HEK293 (cell line): ENCODE data around the gene DPRX.

ENCODE experiments used
- CTCF ChIA-PET: fragments of 350-600 bp; formaldehyde crosslinking; extraction: SDS; loops from one replicate; lab custom pipeline; 2021; ENCODE audit warnings: antibody characterized with exemption; lab: Yijun Ruan, JAX
- POLR2A ChIA-PET: fragments of 300-600 bp; formaldehyde crosslinking; extraction: SDS; loops from one replicate; lab custom pipeline; 2020; ENCODE audit warnings: antibody characterized with exemption, inconsistent platforms; lab: Yijun Ruan, JAX
- H3K27ac ChIP-seq: fragments of 200-500 bp; sonication (Bioruptor generic); 2 replicates; pipeline ENCODE4 v1.5.1; 2014; ENCODE audit warnings: low read depth, low read length, control low read depth, inconsistent platforms; ENCODE audit errors: extremely low read depth
- H3K36me3 ChIP-seq, 2 experiments: fragments of 200-500 bp in 1 of 2; sonication (Bioruptor generic) in 1 of 2; 1 replicate in 1 of 2; 2 replicates in 1 of 2; pipeline ENCODE4 v1.5.1; 2014 to 2017; ENCODE audit warnings: inconsistent platforms in 2 of 2, low read length in 2 of 2; ENCODE audit not compliant: control insufficient read depth in 2 of 2, insufficient read depth in 1 of 2
- H3K4me1 ChIP-seq: fragments of 200-500 bp; sonication (Bioruptor generic); 2 replicates; pipeline ENCODE4 v1.5.1; 2014; ENCODE audit warnings: mild to moderate bottlenecking, low read length, inconsistent platforms; ENCODE audit not compliant: control insufficient read depth, insufficient read depth
- H3K4me3 ChIP-seq: 2 replicates; pipeline ENCODE4 v1.5.1; 2011; ENCODE audit warnings: low read depth, mild to moderate bottlenecking, control low read depth, low read length, moderate library complexity
- H3K9me3 ChIP-seq: fragments of 200-500 bp; sonication (Bioruptor generic); 2 replicates; pipeline ENCODE4 v1.5.1; 2014; ENCODE audit warnings: low read depth, low read length, inconsistent platforms; ENCODE audit not compliant: control insufficient read depth, insufficient read depth
- RBAK ChIP-seq: fragments of 450-650 bp; formaldehyde crosslinking; IDR thresholded peaks from 2 replicates; pipeline ENCODE4 v1.5.1; 2016; ENCODE audit warnings: missing biosample characterization, missing genetic modification characterization
- REST ChIP-seq: fragments of 450-650 bp; formaldehyde crosslinking; IDR thresholded peaks from 2 replicates; pipeline ENCODE4 v1.5.1; 2016; ENCODE audit warnings: missing biosample characterization, missing genetic modification characterization
- SCRT1 ChIP-seq: fragments of 450-650 bp; formaldehyde crosslinking; IDR thresholded peaks from 2 replicates; pipeline ENCODE4 v1.5.1; 2016; ENCODE audit warnings: missing biosample characterization, missing genetic modification characterization, borderline replicate concordance
- TCF7L2 ChIP-seq: IDR thresholded peaks from 2 replicates; pipeline ENCODE4 v1.6.1; 2011; ENCODE audit warnings: low read depth, mild to moderate bottlenecking, inconsistent platforms, low read length, moderate library complexity, borderline replicate concordance
- ZBTB7A ChIP-seq: fragments of 450-650 bp; formaldehyde crosslinking; IDR thresholded peaks from 2 replicates; pipeline ENCODE4 v1.5.1; 2016; ENCODE audit warnings: low read depth, missing biosample characterization, missing genetic modification characterization
- ZEB2 ChIP-seq: fragments of 450-650 bp; formaldehyde crosslinking; IDR thresholded peaks from 2 replicates; pipeline ENCODE4 v1.5.1; 2016; ENCODE audit warnings: missing biosample characterization, missing genetic modification characterization
- ZFP69B ChIP-seq: fragments of 450-650 bp; formaldehyde crosslinking; IDR thresholded peaks from 2 replicates; pipeline ENCODE4 v1.5.1; 2016; ENCODE audit warnings: missing biosample characterization, missing genetic modification characterization
- ZNF114 ChIP-seq: fragments of 450-650 bp; formaldehyde crosslinking; IDR thresholded peaks from 2 replicates; pipeline ENCODE4 v1.5.0; 2017; ENCODE audit warnings: missing biosample characterization, missing genetic modification characterization
- ZNF423 ChIP-seq: fragments of 450-650 bp; formaldehyde crosslinking; IDR thresholded peaks from 2 replicates; pipeline ENCODE4 v1.5.1; 2016; ENCODE audit warnings: missing biosample characterization, missing genetic modification characterization
- ZNF514 ChIP-seq: fragments of 450-650 bp; formaldehyde crosslinking; IDR thresholded peaks from 2 replicates; pipeline ENCODE4 v1.5.1; 2016; ENCODE audit warnings: missing biosample characterization, missing genetic modification characterization
- ZNF521 ChIP-seq: fragments of 450-650 bp; formaldehyde crosslinking; IDR thresholded peaks from 2 replicates; pipeline ENCODE4 v1.5.1; 2017; ENCODE audit warnings: missing biosample characterization, mild to moderate bottlenecking, missing genetic modification characterization
- ZNF555 ChIP-seq: fragments of 450-650 bp; formaldehyde crosslinking; conservative IDR thresholded peaks from 2 replicates; pipeline ENCODE4 v1.5.1; 2017; ENCODE audit warnings: missing biosample characterization, mild to moderate bottlenecking, missing genetic modification characterization, inconsistent platforms
- ZNF571 ChIP-seq: fragments of 450-650 bp; formaldehyde crosslinking; IDR thresholded peaks from 2 replicates; pipeline ENCODE4 v1.5.0; 2017; ENCODE audit warnings: missing biosample characterization, missing genetic modification characterization
- ZNF626 ChIP-seq: fragments of 450-650 bp; sonication (Bioruptor Pico); formaldehyde crosslinking; IDR thresholded peaks from 2 replicates; pipeline ENCODE4 v1.5.1; 2018; ENCODE audit warnings: missing biosample characterization, missing genetic modification characterization, inconsistent platforms
- ZNF76 ChIP-seq: fragments of 450-650 bp; formaldehyde crosslinking; IDR thresholded peaks from 2 replicates; pipeline ENCODE4; 2016; ENCODE audit warnings: low read depth, missing biosample characterization, missing genetic modification characterization, borderline replicate concordance
- ZNF830 ChIP-seq: fragments of 450-650 bp; IDR thresholded peaks from 2 replicates; pipeline ENCODE4 v1.5.0; 2018; ENCODE audit warnings: missing biosample characterization, missing genetic modification characterization, low read depth, mild to moderate bottlenecking, moderate library complexity
- ZNF837 ChIP-seq: fragments of 450-650 bp; formaldehyde crosslinking; IDR thresholded peaks from 2 replicates; pipeline ENCODE4 v1.5.1; 2016; ENCODE audit warnings: missing biosample characterization, missing genetic modification characterization
- TF ChIP-seq, protein P1 (sequence below): fragments of 450-650 bp; formaldehyde crosslinking; IDR thresholded peaks from 2 replicates; pipeline ENCODE4 v1.5.1; 2017; ENCODE audit warnings: missing biosample characterization, missing genetic modification characterization
- TF ChIP-seq, protein P2 (sequence below): fragments of 450-650 bp; formaldehyde crosslinking; IDR thresholded peaks from 2 replicates; pipeline ENCODE4 v1.5.1; 2016; ENCODE audit warnings: missing biosample characterization, missing genetic modification characterization
- TF ChIP-seq, protein P3 (sequence below): fragments of 450-650 bp; formaldehyde crosslinking; IDR thresholded peaks from 2 replicates; pipeline ENCODE4 v1.5.1; 2016; ENCODE audit warnings: missing biosample characterization, missing genetic modification characterization
- TF ChIP-seq, protein P4 (sequence below): fragments of 450-650 bp; formaldehyde crosslinking; IDR thresholded peaks from 2 replicates; pipeline ENCODE4 v1.5.1; 2016; ENCODE audit warnings: missing biosample characterization, missing genetic modification characterization

Gene DPRX

GRCh38 chr19:53586277-53586691 is 45.5 kb upstream of the DPRX start (continued):
- TF ChIP-seq ZNF830: no peak

GRCh38 chr19:53594811-53595509 is 36.8 kb upstream of the DPRX start:
- no peak for TF ChIP-seq ZNF114
- TF ChIP-seq, protein P1, sequence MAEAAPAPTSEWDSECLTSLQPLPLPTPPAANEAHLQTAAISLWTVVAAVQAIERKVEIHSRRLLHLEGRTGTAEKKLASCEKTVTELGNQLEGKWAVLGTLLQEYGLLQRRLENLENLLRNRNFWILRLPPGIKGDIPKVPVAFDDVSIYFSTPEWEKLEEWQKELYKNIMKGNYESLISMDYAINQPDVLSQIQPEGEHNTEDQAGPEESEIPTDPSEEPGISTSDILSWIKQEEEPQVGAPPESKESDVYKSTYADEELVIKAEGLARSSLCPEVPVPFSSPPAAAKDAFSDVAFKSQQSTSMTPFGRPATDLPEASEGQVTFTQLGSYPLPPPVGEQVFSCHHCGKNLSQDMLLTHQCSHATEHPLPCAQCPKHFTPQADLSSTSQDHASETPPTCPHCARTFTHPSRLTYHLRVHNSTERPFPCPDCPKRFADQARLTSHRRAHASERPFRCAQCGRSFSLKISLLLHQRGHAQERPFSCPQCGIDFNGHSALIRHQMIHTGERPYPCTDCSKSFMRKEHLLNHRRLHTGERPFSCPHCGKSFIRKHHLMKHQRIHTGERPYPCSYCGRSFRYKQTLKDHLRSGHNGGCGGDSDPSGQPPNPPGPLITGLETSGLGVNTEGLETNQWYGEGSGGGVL: no peak
- no peak for TF ChIP-seq ZNF521 (tag by site-specific recombination)
- TF ChIP-seq SCRT1 (tag by site-specific recombination): no peak
- no peak for TF ChIP-seq REST (tag by site-specific recombination)
- TF ChIP-seq TCF7L2: no peak
- no peak for TF ChIP-seq ZNF571 (tag by site-specific recombination)
- TF ChIP-seq ZNF837 (tag by site-specific recombination): no peak
- TF ChIP-seq, protein P2, sequence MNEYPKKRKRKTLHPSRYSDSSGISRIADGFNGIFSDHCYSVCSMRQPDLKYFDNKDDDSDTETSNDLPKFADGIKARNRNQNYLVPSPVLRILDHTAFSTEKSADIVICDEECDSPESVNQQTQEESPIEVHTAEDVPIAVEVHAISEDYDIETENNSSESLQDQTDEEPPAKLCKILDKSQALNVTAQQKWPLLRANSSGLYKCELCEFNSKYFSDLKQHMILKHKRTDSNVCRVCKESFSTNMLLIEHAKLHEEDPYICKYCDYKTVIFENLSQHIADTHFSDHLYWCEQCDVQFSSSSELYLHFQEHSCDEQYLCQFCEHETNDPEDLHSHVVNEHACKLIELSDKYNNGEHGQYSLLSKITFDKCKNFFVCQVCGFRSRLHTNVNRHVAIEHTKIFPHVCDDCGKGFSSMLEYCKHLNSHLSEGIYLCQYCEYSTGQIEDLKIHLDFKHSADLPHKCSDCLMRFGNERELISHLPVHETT (tag by site-specific recombination): no peak
- TF ChIP-seq ZNF423: no peak
- no peak for TF ChIP-seq ZBTB7A (tag by site-specific recombination)
- TF ChIP-seq RBAK (tag by site-specific recombination): no peak
- TF ChIP-seq ZFP69B: no peak
- H3K36me3 ChIP-seq: no peaks in the 10 kb centered on the region
- no peak overlapping the region for H3K27ac ChIP-seq
- CTCF ChIA-PET: interaction anchor here (0.6 kb wide), 1 partner anchor 415 kb away, joined by 3 read pairs; no protein-coding TSS in a partner anchor
- H3K4me1 ChIP-seq: no peaks in the 10 kb centered on the region
- POLR2A ChIA-PET: no interaction called here
- H3K9me3 ChIP-seq: no peaks in the 10 kb centered on the region
- no peak overlapping the region for H3K4me3 ChIP-seq

GRCh38 chr19:53595510-53595867 is 36.3 kb upstream of the DPRX start:
- Histone ChIP-seq H3K4me3 (no peak overlapping the region), H3K4me1 (no peaks in the 10 kb centered on the region), H3K9me3 (no peaks in the 10 kb centered on the region), H3K27ac (no peak overlapping the region), H3K36me3 (no peaks in the 10 kb centered on the region)
- ChIA-PET POLR2A (no interaction called here), CTCF (interaction anchor here (0.6 kb wide), 1 partner anchor 414 kb away, joined by 3 read pairs; no protein-coding TSS in a partner anchor)
- TF ChIP-seq, protein P3, sequence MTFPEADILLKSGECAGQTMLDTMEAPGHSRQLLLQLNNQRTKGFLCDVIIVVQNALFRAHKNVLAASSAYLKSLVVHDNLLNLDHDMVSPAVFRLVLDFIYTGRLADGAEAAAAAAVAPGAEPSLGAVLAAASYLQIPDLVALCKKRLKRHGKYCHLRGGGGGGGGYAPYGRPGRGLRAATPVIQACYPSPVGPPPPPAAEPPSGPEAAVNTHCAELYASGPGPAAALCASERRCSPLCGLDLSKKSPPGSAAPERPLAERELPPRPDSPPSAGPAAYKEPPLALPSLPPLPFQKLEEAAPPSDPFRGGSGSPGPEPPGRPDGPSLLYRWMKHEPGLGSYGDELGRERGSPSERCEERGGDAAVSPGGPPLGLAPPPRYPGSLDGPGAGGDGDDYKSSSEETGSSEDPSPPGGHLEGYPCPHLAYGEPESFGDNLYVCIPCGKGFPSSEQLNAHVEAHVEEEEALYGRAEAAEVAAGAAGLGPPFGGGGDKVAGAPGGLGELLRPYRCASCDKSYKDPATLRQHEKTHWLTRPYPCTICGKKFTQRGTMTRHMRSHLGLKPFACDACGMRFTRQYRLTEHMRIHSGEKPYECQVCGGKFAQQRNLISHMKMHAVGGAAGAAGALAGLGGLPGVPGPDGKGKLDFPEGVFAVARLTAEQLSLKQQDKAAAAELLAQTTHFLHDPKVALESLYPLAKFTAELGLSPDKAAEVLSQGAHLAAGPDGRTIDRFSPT (tag by site-specific recombination): no peak
- TF ChIP-seq, protein P4, sequence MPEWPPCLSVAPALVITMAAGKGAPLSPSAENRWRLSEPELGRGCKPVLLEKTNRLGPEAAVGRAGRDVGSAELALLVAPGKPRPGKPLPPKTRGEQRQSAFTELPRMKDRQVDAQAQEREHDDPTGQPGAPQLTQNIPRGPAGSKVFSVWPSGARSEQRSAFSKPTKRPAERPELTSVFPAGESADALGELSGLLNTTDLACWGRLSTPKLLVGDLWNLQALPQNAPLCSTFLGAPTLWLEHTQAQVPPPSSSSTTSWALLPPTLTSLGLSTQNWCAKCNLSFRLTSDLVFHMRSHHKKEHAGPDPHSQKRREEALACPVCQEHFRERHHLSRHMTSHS (tag by site-specific recombination): no peak
- no peak for TF ChIP-seq ZNF555 (tag by site-specific recombination)
- no peak for TF ChIP-seq ZNF626 (tag by site-specific recombination)
- no peak for TF ChIP-seq ZEB2 (tag by site-specific recombination)
- TF ChIP-seq ZNF76 (tag by site-specific recombination): no peak
- TF ChIP-seq ZNF514 (tag by site-specific recombination): no peak
